ENCODE results near the gene OR2T3.
"Not testable (repeated sequence)": the region's sequence is repeated elsewhere in the genome, so short reads cannot be mapped to it uniquely, and the experiment has no call there.

- TF ChIP-seq POLR2A, CTCF (IDR thresholded peaks at IDR 0.05): not testable (repeated sequence)
These were observed 30.5 kb upstream of the OR2T3 start for GRCh38 chr1:248442500-248443277.

All from thyroid gland (tissue), 4 donors.